Ammon's horn (tissue), 1 donor: ENCODE data around the gene HYDIN.
A peak's percentile ranks its signal among the peaks of the same experiment; 100 is the strongest.

Source experiments
- DNase-seq: peaks from one replicate; pipeline ENCODE4 v3.0.0-alpha.2; 2016; ENCODE audit warnings: low spot score

HYDIN gene

DNA sequence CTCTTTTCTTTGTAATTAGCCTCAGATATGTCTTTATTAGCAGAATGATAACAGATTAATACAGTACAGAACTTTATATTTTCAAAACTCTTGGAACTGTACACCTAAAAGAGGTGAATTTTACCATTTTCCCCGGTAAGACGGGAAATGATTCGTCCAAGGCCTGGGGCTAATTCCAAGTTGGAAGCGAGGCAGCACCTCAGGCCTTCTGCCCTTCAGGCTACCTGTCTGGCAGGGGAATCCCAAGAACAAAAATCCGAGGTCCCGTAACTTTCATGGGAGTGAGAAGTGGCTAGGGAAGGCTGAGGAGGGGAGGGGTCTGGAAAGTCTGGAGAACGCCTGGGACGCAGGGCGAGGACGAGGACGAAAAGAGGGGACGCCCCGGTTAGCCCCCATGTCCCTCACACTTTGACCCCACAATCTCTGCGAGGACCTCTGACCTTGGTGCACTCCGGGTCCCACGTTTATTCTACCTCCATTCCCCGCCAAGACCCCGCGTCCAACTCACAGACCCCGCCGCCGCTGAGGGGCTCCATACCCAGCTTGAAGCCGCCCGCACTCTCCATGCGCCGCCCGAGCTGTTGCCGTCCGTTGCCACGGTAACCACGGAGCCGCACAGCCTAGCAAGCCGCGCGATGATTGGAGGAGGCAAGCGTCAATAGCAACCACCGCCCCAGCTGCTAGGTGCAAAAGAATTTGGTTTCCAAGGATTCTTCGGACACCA, at the start of gene HYDIN:
TSS of gene HYDIN (minus strand) at position 601 of the 724 bp plus-strand sequence. CDS start 43,827 bp downstream, outside the sequence.
- peak; percentile 88 for DNase-seq

DNA sequence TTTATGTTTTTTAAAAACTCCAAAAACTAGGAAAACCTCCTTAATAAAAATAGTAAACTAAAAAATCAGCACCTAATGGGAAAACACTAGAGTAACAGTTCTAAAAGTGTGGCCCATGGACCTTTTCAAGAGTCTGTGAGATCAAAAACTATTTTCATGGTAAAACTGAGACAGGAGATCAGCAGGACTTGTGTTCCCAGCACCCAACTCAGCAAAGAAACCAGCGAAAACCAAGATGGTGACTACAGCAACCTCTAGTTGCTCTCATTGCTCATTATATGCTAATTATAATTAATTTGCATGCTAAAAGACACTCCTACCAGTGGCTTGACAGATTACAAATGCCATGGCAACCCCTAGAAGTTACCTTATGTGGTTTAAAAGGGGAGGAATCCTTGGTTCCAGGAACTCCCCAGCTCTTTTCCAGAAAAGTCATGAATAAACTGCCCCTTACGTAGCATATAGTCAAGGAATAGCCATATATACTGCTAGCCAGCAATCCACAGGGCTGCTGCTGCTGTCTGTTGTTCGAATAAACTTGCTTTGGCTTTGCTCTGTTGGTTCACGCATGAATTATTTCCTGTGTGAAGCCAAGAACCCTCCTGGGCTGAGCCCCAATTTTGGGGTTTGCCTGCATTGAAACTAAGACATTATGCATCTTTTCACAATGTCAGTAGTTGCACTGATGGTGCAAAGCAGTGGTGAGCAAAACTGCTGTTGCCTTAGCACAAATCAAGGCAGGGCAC, 46.2 kb upstream of the HYDIN start:
- DNase-seq: no peak

DNA sequence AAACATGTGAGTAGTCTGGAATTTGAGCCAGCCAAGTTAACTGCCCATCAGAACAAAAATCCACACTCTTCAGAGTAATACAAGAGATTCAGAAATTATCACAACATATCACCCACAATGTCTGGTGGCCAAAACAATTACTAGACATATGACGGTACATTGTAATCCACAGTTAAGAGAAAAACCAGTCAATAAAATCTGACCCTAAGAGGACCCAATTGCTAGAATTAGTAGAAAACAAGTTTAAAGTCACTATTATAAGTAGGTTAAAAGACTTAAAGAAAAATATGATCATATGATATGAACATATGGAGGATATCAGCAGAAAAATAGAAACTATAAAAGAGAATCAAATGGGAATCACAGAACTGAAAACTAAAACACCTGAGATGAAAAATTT, 42.9 kb upstream of the HYDIN start:
- no peak for DNase-seq

DNA sequence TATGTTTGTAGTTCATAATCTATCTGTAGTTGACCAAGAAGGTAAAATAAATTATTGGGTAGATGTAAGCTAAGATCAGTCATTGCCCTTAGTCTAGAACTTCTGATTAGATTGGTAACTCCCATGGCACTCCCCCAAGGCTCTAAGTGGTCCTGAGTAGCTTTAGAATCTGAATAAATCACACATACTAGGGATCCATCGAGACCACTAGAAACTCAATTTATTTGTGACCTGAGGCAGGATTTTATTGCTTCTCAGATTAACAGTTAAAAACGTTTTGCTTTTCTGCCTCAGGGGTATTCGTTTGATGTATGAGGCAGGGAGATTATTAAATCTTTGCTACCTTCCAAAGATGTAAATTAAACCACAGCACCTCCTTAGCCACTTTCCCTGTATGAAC, 33.8 kb upstream of the HYDIN start:
- no peak for DNase-seq

DNA sequence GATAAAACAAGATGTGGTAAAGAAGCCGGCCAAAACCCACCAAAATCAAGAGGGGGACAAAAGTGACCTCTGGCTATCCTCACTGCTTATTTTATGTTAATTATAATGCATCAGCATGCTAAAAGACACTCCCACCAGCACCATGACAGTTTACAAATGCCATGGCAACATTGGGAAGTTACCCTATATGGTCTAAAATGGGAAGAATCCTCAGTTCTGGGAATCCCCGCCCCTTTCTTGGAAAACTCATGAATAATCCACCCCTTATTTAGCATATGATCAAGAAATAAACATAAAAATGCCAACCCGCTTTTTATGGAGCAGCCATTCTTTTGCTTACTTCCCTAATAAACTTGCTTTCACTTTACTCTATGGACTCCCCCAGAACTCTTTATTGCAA, 33.1 kb upstream of the HYDIN start:
- no peak for DNase-seq

DNA sequence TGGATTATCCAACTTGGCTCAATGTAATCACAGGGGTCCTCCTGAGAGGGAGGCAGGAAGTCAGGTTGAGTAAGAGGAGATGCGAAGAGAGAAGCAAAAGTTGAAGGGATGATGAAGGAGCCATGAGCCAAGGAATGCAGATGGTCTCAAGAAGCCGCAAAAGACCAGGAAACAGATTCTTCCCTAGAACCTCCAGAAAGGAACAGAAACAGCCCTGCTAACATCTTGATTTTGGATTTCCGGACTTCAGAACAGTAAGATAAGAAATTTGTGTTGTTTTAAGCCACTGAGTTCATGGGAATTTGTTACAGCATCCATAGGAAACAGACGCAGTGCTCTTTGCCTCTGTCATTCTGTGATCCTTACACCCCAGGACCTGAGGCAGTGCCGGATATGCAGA, 31.9 kb upstream of the HYDIN start:
- no peak for DNase-seq

DNA sequence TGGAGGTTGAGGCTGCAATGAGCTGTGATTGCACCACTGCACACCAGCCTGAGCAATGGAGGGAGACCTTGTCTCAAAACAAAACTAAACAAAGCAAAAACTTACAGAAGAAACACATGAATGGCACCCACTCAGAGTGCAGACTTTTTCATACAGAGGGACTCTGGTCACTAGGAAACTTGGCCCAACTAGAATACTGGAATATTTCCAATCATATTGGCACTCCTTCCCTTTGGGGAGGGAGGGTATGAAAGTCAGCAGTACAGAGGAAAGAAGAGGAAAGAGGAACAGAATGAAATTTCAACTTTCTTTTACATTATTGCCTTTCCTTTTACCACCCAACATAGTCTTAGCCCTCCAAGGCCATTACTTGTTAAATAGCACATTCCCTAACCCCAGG, 30.5 kb upstream of the HYDIN start:
- no peak for DNase-seq

DNA sequence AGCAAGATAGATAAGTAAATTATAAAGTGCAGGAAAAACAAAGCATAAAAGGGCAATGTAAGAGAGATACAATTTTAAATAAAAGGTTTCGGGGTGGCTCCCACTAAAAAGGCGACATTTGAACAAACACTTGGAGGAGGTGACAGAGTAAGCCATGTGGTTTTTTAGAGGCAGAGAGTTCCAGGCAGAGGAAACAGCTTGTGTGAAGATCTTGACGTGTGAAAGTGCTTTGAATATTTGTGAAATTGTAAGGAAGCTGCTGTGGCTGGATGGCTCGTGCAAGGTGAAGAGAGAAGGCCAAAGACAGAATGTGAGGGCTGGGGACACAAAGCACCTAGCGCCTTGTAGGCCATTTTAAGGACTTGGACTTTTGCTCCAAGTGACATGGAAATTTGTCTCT, 28.6 kb upstream of the HYDIN start:
- DNase-seq: no peak

DNA sequence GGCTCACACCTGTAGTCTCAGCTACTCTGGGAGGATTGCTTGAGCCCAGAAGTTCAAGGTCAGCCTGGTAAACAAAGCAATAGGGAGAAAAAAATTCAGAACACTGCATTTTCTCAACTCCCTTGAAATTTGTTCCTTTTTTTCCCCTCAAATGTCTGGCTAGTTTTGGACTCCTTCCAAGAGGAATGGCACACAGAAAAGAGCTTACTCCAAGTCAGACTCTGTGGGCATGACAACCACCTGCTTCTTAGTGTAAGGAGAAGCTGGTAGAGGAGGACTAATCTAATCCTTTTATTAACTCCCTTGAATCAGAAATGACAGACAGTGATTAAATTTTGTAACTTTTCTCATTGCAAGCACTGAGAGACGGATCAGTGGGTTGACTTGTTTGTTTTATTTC, 27.9 kb upstream of the HYDIN start:
- DNase-seq: peak; percentile 77

DNA sequence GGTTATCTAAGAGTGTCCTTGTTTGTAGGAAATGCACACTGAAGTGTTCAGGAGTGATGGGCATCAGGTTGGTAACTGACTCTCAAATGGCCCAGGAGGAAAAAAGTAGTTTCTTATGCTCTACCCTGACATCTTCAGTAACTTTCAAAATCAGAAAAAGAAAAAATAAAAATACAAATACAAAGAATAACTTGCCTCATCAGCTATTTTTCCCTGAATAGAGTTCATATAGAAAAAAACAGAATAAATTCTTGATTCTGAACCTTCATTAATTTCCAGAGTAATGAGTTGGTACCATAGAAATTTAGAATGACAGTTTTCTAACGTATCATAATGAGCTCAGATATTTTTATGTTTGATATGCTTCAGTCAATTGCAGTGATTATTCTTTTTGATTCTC, 27.2 kb upstream of the HYDIN start:
- no peak for DNase-seq

DNA sequence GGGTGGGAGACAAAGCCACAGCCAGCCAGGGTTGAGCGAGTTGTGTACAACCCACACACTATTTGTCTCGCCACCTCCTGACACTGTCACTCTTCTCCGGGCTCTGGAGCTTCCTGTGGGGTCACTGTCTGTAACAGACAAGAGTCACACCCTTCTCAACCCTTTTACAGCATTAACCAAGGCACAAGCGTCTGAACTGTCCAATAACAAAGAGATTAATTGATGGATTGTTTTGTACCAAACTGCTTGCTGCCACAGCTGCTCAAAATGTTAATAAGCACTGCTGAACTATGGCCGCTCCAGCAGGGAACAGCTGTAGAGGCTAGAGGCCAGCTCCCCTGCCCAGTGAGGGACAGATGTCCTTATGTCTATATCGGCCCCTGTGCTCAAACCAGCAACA, 25.2 kb upstream of the HYDIN start:
- DNase-seq: peak; percentile 79

DNA sequence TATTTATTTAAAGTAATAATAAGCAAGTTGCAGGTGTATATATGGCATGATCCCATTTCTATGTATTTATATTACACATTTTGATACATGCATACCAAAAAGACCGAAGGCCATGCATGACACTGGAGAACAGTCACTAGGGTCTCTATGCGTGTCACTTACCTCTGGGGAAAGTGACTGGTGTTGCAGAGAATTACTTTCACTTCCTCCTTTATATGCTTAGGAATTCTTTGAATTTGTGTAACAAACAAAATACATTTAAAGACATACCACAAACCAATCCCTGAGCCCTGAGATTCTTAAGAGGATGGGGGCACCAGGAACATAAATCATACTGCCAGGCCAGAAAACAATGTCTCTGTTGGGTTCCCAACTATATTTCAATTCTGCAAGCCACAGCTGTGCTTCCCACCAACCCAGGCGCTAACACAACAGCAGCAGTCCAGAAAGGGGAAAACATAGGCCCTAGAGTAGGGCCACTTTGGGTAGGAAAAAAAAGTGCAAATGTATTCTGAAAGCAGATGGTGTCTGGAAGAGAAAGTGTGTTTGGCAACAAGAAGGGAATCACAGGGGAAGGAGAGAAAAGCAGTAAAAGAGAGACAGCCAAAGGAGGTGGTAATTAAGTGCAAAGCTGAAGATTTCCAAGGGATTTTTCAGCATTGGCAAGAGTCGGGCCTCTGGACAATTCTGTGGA, 24.5 kb upstream of the HYDIN start:
- DNase-seq: peak; percentile 30

DNA sequence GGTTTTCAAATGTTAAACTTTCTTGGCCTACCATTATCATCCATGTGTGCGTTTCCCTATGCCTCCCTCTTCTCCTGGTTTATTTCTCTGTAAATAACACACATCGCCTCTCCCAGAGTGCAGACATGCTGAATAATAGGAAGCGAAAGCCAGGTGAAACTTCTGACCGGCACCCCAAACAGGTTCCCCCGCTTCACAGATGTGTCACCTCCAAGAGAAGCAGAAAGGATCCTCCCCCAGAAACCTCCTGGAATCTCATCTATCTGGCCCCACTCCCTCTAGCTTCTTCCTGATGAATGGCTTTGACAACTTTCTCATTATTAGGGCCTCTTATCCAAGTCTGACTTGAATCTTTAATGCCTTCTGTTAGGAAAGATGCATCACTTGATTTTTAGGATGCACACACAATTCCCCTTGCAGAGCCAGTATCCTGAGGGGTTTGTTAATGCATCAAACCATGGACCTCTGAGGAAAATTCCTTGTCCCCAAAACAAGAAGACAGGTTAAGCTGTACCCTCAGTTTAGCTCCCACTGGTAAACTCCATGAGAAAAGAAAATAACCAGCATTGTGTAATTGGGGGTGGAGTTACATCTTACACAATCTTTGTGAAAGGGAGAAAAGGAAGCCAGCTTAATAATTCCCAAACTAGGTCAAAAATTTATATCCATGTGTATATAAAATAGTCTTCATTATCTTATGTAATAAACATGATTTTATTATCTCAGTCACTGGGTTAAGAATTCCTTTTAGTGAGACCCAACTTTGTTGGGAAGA, 20.1 kb upstream of the HYDIN start:
- DNase-seq: no peak

DNA sequence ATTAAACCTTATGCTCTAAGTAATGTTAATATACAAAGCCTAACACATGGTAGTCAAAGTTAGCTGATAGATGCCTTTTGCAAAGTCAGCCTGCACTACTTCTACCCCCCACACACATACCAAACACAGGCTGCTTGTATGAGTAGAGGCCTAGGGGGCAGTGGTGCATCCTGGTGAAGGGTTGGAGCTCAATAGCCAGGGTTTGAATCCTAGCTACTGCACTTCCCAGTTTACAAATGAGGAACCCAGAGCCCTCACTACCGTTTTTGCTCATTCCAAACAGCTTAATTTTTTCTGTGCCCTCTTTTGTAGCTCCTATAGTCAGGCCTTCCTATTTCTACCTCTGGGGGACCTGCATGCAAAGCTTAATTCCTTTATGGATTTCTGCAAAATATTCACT, 18.9 kb upstream of the HYDIN start:
- peak; percentile 37 for DNase-seq

DNA sequence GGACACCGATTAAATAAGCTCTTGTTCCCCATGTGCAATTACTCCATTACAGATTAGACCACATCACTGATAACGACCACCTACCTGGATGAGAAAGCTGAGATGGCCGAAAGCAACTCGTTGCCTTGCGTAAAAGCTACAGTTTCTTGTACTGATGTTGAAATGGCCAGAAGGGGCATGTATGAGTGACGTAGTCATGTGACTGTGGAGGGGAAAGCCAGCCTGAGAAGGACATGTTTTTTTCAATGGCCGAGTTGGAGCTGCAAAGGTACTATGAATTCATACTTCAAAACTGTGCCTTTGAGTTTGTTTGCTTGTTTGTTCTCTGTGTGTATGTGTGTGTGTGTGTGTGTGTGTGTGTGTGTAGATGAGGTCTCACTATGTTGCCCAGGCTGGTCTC, 17.0 kb upstream of the HYDIN start:
- no peak for DNase-seq

DNA sequence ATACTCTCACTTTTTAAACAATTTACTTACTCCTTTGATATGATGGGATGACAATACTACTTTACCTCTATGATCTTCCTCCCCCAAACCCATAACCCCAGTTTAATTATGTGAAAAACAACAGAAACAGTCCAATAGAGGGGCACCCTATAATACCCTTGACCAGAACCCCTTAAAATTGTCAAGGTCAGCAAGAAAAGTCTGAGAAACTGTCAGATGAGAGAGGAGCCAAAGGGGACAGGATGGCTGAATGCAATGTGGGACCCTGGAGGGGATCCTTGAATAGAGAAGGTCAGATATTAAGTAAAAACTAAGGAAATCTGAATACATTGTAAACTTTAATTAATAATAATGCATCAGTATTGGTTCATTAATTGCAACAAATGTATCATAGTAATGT, 15.8 kb upstream of the HYDIN start:
- no peak for DNase-seq

DNA sequence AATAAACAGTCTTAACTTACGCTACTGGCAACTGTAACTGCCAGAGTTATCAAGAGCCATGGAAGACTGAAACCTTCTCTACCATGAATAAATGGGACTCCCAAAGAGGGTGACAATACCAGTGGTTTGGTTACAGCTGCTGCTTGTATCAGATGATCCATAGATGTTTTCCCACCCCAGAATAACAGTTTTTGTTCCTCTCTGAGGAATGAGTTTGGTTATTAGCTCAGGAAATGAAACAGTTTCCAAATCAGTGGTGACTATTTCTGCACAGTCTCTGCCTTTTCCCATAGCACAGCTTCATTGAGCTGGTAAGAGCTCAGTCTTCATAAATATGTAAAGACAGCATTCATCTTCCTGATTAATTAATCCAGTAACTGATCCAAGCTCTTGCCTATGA, 14.0 kb upstream of the HYDIN start:
- DNase-seq: no peak

DNA sequence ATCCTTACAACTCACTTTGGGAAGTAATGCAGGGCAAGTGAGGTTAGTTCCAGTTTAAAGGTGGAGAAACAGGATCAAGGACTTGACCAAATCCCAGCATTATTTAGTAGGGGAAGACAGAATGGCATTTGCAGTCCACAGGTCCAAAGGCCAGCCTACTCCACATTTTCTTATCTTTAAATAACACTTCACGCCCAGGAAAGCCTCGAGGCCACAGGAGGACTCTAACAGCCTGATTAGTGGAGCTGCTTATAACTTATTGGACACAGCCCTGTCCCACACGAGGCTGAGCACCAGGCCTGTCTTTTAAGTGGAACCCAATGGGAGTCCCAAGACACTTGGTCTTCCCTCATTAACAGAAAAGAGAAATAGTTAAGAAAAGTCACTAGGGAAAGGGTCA, 12.1 kb upstream of the HYDIN start:
- DNase-seq: no peak

DNA sequence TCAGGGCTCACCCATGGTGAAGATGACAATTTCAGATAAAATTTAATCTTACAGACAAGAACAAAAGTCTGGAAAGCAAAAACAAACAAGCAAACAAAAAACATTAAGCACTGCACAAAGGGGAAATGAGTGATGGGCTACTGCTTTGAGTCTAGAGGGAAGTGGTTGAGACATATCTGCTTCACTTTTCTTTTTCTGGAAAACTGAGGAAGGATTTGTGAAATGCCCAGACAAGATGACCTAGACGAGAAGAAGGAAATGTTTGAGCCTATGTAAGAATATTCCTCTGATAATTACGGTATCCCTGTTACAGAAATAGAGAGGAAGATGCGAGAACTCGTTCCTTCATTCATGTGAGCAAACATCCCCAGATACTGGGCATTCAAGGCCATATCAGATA, 11.5 kb upstream of the HYDIN start:
- peak; percentile 29 for DNase-seq

DNA sequence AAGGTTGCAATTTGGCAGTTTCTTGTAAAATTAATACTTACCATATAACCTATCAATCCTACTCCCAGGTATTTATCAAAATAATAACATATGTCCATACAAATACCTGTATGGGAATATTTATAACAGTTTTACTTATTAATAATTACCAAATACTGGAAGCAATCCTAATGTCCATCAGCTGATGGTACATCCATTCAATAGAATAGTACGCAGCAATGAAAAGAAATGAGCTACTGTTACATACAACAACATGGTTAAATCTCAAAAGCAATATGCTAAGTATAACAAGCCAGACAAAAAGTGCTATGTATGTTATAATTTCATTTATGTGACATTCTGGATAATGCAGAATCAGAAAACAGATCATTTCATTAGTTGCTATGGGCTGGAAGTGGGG, 1.2 kb downstream of the HYDIN start:
- DNase-seq: no peak

DNA sequence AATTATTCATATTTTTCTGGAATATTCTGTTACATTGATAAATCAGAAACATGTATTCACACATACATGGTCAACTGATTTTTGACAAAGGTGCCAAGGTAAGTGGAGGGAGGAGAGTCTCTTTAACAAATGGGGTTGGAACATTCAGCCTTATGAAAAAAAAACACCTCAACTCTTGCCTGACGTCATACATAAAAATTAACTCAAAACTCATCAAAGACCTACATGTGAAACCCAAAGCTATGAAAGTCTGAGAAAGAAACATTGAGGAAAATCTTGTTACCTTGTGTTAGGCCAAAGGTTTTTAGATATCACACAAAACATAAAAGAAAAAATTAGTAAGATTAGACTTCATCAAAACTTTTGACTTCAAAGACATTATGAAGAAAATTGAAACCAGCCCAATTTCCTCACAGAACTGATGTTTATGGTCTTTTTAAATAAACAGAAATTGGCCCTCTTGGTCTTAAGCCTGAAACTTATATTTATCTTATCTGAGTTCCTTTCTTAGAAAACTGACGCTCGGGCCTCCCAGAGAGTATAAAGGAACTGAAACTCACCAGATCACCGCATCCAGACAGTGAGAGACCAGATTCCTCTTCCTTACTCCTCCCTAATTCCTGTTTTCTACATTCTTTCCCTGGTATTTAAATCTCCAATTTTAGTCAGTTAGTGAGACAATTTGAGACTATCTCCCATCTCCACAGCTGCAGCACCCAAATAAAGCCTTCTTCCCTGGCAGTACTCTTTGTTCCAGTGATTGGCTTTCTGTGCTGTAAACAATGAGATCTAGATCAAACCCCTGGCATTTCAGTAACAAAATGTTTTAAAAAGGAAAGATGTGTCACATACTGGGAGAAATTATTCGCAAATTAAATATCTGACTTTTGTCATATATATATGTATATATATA, 4.0 kb downstream of the HYDIN start:
- DNase-seq: no peak
